Thyroid gland (tissue), 4 donors: ENCODE measurements around the gene WDR59.

Experiments
- POLR2A ChIP-seq, 2 donors: fragments of 450-650 bp; IDR thresholded peaks; one replicate each; pipeline ENCODE4 v1.6.1; 2017; ENCODE audit warnings: antibody characterized with exemption in 2 of 2, mild to moderate bottlenecking in 2 of 2, moderate library complexity in 1 of 2
- TF ChIP-seq, protein P1 (sequence below), 6 experiments: fragments of 200-600 bp in 3 of 6; fragments of 450-650 bp in 3 of 6; sonication (generic) in 3 of 6; IDR thresholded peaks; one replicate each; pipeline ENCODE4 v1.5.1; 2016 to 2019; ENCODE audit warnings: antibody characterized with exemption in 6 of 6, mild to moderate bottlenecking in 2 of 6, inconsistent platforms in 1 of 6, moderate library complexity in 1 of 6

DNA sequence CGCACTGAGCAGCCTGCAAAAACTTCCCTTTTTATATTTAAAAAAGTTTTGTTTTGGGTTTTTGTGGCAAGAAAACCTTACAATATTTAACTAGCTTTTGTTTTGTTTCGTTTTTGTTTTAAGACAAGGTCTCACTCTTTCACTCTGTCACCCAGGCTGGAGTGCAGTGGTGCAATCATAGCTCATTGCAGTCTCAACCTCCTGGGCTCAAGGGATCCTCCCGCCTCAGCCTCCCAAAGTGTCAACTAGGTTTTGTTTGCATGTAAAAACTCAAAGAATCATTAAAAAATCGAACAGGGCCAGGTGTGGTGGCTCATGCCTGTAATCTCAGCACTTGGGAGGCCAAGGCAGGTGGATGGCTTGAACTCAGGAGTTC is 132.4 kb downstream of the WDR59 start:
- TF ChIP-seq, protein P1, sequence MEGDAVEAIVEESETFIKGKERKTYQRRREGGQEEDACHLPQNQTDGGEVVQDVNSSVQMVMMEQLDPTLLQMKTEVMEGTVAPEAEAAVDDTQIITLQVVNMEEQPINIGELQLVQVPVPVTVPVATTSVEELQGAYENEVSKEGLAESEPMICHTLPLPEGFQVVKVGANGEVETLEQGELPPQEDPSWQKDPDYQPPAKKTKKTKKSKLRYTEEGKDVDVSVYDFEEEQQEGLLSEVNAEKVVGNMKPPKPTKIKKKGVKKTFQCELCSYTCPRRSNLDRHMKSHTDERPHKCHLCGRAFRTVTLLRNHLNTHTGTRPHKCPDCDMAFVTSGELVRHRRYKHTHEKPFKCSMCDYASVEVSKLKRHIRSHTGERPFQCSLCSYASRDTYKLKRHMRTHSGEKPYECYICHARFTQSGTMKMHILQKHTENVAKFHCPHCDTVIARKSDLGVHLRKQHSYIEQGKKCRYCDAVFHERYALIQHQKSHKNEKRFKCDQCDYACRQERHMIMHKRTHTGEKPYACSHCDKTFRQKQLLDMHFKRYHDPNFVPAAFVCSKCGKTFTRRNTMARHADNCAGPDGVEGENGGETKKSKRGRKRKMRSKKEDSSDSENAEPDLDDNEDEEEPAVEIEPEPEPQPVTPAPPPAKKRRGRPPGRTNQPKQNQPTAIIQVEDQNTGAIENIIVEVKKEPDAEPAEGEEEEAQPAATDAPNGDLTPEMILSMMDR (IDR thresholded peaks at IDR 0.05): no peak
- no peak for TF ChIP-seq POLR2A (IDR thresholded peaks at IDR 0.05)
